H1 (cell line): ENCODE data around the gene IGFBP6. TPM values are rescaled to one million over a fixed set of nuclear protein-coding genes. Genes with fewer than 3 reads are reported as not detected.

ENCODE experiments used
- CTCF ChIA-PET: fragments of 300-600 bp; sonication (Branson Sonifier 250); formaldehyde crosslinking; loops from one replicate; lab custom pipeline; 2021; ENCODE audit not compliant: partially characterized antibody; lab: Charles Lee
- POLR2A ChIA-PET: fragments of 300-600 bp; sonication (Branson Sonifier 250); formaldehyde crosslinking; loops from one replicate; lab custom pipeline; 2021; ENCODE audit warnings: inconsistent platforms; ENCODE audit not compliant: partially characterized antibody; lab: Charles Lee
- DNase-seq, 2 experiments: peaks; one replicate each; pipeline versions ENCODE4 v3.0.0 to v3.0.0-alpha.2; 2010 to 2022; ENCODE audit warnings: low spot score in 2 of 2, low read depth in 1 of 2, mixed read lengths in 1 of 2
- FAIRE-seq: peaks from 2 replicates; lab custom pipeline; 2011; peaks lifted over from hg19 to GRCh38; lab: Jason Lieb, UNC
- H2AFZ ChIP-seq: 2 replicates; pipeline ENCODE4 v1.8.1; 2012; ENCODE audit warnings: low read length, inconsistent platforms
- H2AK5ac ChIP-seq: 2 replicates; pipeline ENCODE4 v1.6.1; 2013; ENCODE audit warnings: low read depth, low read length
- H2BK120ac ChIP-seq: replicated peaks from 2 replicates; pipeline ENCODE3; 2013; ENCODE audit warnings: low read depth, low read length, inconsistent platforms
- H2BK12ac ChIP-seq: 2 replicates; pipeline ENCODE4 v1.6.1; 2013; ENCODE audit warnings: low read depth, low read length
- H2BK15ac ChIP-seq: 2 replicates; pipeline ENCODE4 v1.6.1; 2013; ENCODE audit warnings: low read length
- H2BK20ac ChIP-seq: 2 replicates; pipeline ENCODE4 v1.6.1; 2013; ENCODE audit warnings: low read length
- H2BK5ac ChIP-seq: 2 replicates; pipeline ENCODE4 v1.6.1; 2013; ENCODE audit warnings: low read depth, low read length
- H3K14ac ChIP-seq: 2 replicates; pipeline ENCODE4 v1.6.1; 2013; ENCODE audit warnings: inconsistent platforms; ENCODE audit not compliant: insufficient read length
- H3K18ac ChIP-seq: 2 replicates; pipeline ENCODE4 v1.6.1; 2013; ENCODE audit warnings: low read length; ENCODE audit errors: extremely low read depth
- H3K23ac ChIP-seq: 2 replicates; pipeline ENCODE4 v1.6.1; 2013; ENCODE audit warnings: inconsistent platforms; ENCODE audit not compliant: insufficient read length
- H3K23me2 ChIP-seq: 2 replicates; pipeline ENCODE4 v1.6.1; 2013; ENCODE audit warnings: low read depth, low read length
- H3K27ac ChIP-seq: 2 replicates; pipeline ENCODE4 v1.6.1; 2011; ENCODE audit warnings: low read depth, low read length, inconsistent platforms
- H3K27me3 ChIP-seq, 4 experiments: replicated peaks in 1 of 4; 1 replicate in 1 of 4; 2 replicates in 3 of 4; pipeline versions ENCODE4 v1.6.1 to v1.8.1; 2011 to 2013; ENCODE audit warnings: low read length in 3 of 4, mild to moderate bottlenecking in 3 of 4, inconsistent platforms in 2 of 4, mixed read lengths in 2 of 4, moderate library complexity in 1 of 4; ENCODE audit not compliant: control insufficient read depth in 3 of 4, insufficient read depth in 3 of 4; ENCODE audit errors: extremely low read depth in 1 of 4
- H3K36me3 ChIP-seq, 4 experiments: 2 replicates each; pipeline versions ENCODE4 v1.6.1 to v1.8.1; 2011 to 2013; ENCODE audit warnings: mild to moderate bottlenecking in 4 of 4, low read length in 3 of 4, moderate library complexity in 2 of 4, control low read depth in 1 of 4, inconsistent platforms in 1 of 4; ENCODE audit not compliant: insufficient read depth in 4 of 4, control insufficient read depth in 2 of 4
- H3K4ac ChIP-seq: replicated peaks from 2 replicates; pipeline ENCODE3; 2013; ENCODE audit warnings: low read length, low read depth, mixed read lengths, inconsistent platforms; ENCODE audit not compliant: insufficient read length
- H3K4me1 ChIP-seq, 4 experiments: replicated peaks in 1 of 4; 1 replicate in 1 of 4; 2 replicates in 3 of 4; pipeline versions ENCODE4 v1.6.1 to v1.8.1; 2011 to 2013; ENCODE audit warnings: low read length in 3 of 4, inconsistent platforms in 2 of 4, mixed read lengths in 1 of 4; ENCODE audit not compliant: insufficient read depth in 4 of 4, control insufficient read depth in 3 of 4
- H3K4me2 ChIP-seq, 2 experiments: 2 replicates each; pipeline versions ENCODE4 v1.6.1 to v1.8.1; 2011 to 2013; ENCODE audit warnings: low read depth in 2 of 2, low read length in 2 of 2, control low read depth in 1 of 2, inconsistent platforms in 1 of 2, mild to moderate bottlenecking in 1 of 2; ENCODE audit not compliant: insufficient read depth in 1 of 2
- H3K4me3 ChIP-seq, 4 experiments: fragments of 200-600, 300-600 bp in 1 of 4; sonication (generic), shearing (Covaris generic), sonication (Bioruptor Twin) in 1 of 4; 2 replicates each; pipeline versions ENCODE4 v1.5.1 to v1.8.1; 2011 to 2016; ENCODE audit warnings: low read length in 4 of 4, low read depth in 3 of 4, control low read depth in 2 of 4, inconsistent platforms in 2 of 4, mild to moderate bottlenecking in 2 of 4, mixed read lengths in 1 of 4, moderate library complexity in 1 of 4; ENCODE audit not compliant: insufficient read depth in 2 of 4; ENCODE audit errors: extremely low read depth in 1 of 4
- H3K56ac ChIP-seq: replicated peaks from 2 replicates; pipeline ENCODE3; 2013; ENCODE audit warnings: low read depth, mild to moderate bottlenecking, mixed read lengths, low read length, inconsistent platforms; ENCODE audit not compliant: insufficient read length
- H3K79me1 ChIP-seq: 2 replicates; pipeline ENCODE4 v1.6.1; 2013; ENCODE audit warnings: low read depth, low read length, control low read depth
- H3K79me2 ChIP-seq, 2 experiments: 2 replicates each; pipeline versions ENCODE4 v1.6.1 to v1.8.1; 2012 to 2013; ENCODE audit warnings: low read length in 2 of 2, mild to moderate bottlenecking in 2 of 2, inconsistent platforms in 1 of 2; ENCODE audit not compliant: insufficient read depth in 2 of 2, control insufficient read depth in 1 of 2
- H3K9ac ChIP-seq, 4 experiments: replicated peaks in 1 of 4; 1 replicate in 1 of 4; 2 replicates in 3 of 4; pipeline versions ENCODE4 v1.6.1 to v1.8.1; 2011 to 2013; ENCODE audit warnings: low read depth in 3 of 4, low read length in 3 of 4, control low read depth in 2 of 4, mild to moderate bottlenecking in 2 of 4, moderate library complexity in 2 of 4, inconsistent platforms in 1 of 4; ENCODE audit errors: extremely low read depth in 1 of 4
- H3K9me3 ChIP-seq, 2 experiments: 2 replicates each; pipeline versions ENCODE4 v1.6.1 to v1.8.1; 2012 to 2013; ENCODE audit warnings: mild to moderate bottlenecking in 2 of 2, moderate library complexity in 2 of 2, control low read depth in 1 of 2, inconsistent platforms in 1 of 2, low read depth in 1 of 2, low read length in 1 of 2, mixed read lengths in 1 of 2; ENCODE audit not compliant: insufficient read depth in 2 of 2
- H4K20me1 ChIP-seq, 2 experiments: replicated peaks in 1 of 2; 2 replicates each; pipeline versions ENCODE3 to v1.8.1; 2011 to 2013; ENCODE audit warnings: inconsistent platforms in 2 of 2, low read length in 2 of 2, mild to moderate bottlenecking in 1 of 2; ENCODE audit not compliant: insufficient read depth in 2 of 2, control insufficient read depth in 1 of 2
- H4K5ac ChIP-seq: 2 replicates; pipeline ENCODE4 v1.6.1; 2013; ENCODE audit warnings: low read length, low read depth, mixed read lengths, inconsistent platforms; ENCODE audit not compliant: insufficient read length
- H4K8ac ChIP-seq: 2 replicates; pipeline ENCODE4 v1.8.0; 2013; ENCODE audit warnings: mild to moderate bottlenecking, moderate library complexity, low read length, inconsistent platforms; ENCODE audit not compliant: insufficient read depth; ENCODE audit errors: extremely low read depth
- H4K91ac ChIP-seq: replicated peaks from 2 replicates; pipeline ENCODE3; 2013; ENCODE audit warnings: low read length, mixed read lengths, inconsistent platforms; ENCODE audit not compliant: insufficient read length
- ATF3 ChIP-seq: IDR thresholded peaks from 2 replicates; pipeline ENCODE4 v1.6.1; 2011; ENCODE audit warnings: low read depth, mild to moderate bottlenecking, low read length; ENCODE audit not compliant: insufficient read depth
- CTCF ChIP-seq, 3 experiments: IDR thresholded peaks; 1 replicate in 2 of 3; 2 replicates in 1 of 3; pipeline versions ENCODE4 v1.5.1 to v1.6.1; 2011; ENCODE audit warnings: low read length in 3 of 3, mild to moderate bottlenecking in 3 of 3, inconsistent platforms in 2 of 3, low read depth in 1 of 3, moderate library complexity in 1 of 3; ENCODE audit not compliant: insufficient read depth in 1 of 3; ENCODE audit errors: control extremely low read depth in 1 of 3
- EGR1 ChIP-seq: IDR thresholded peaks from 2 replicates; pipeline ENCODE4 v1.6.1; 2011; ENCODE audit warnings: low read depth, low read length, borderline replicate concordance
- NANOG ChIP-seq: IDR thresholded peaks from 2 replicates; pipeline ENCODE4 v1.6.1; 2011; ENCODE audit warnings: low read length, low read depth, mild to moderate bottlenecking, inconsistent platforms; ENCODE audit not compliant: insufficient read depth, poor library complexity, severe bottlenecking
- SAP30 ChIP-seq: fragments of 300-600 bp; sonication (generic); IDR thresholded peaks from 2 replicates; pipeline ENCODE4 v1.7.1; 2012; ENCODE audit warnings: low read length, moderate library complexity, mild to moderate bottlenecking, inconsistent platforms; ENCODE audit not compliant: insufficient read depth, insufficient replicate concordance
- TAF7 ChIP-seq: optimal IDR thresholded peaks from 2 replicates; pipeline ENCODE3; 2011; ENCODE audit warnings: low read depth, mild to moderate bottlenecking, inconsistent platforms, low read length, moderate library complexity, borderline replicate concordance
- TBP ChIP-seq: IDR thresholded peaks from 2 replicates; pipeline ENCODE4 v1.6.1; 2011; ENCODE audit warnings: low read depth, low read length, improper control_type of control experiment
- WGBS, 2 experiments: shearing (Covaris generic) in 1 of 2; methylation state at CpG; one replicate each; pipeline versions ENCODE4 v1.1.6 to v1.1.7; 2013 to 2015; ENCODE audit warnings: low lambda C conversion rate in 2 of 2, mixed read lengths in 2 of 2, inconsistent platforms in 1 of 2, low coverage in 1 of 2, missing lambda C conversion rate in 1 of 2; ENCODE audit not compliant: insufficient replicate concordance in 2 of 2, insufficient coverage in 1 of 2, insufficient read length in 1 of 2; ENCODE audit errors: extremely low coverage in 1 of 2, missing lambda C conversion rate in 1 of 2; 5-methylcytosine and 5-hydroxymethylcytosine counted together
- polyA plus RNA-seq, 7 experiments: library from polyadenylated mRNA; depleted of rRNA in 3 of 7; stranded (reverse) in 5 of 7; unstranded in 2 of 7; fragments of >200 nt in 5 of 7; fragments of 200-250 nt in 2 of 7; gene quantifications; 1 replicate in 5 of 7; 2 replicates in 1 of 7; 4 replicates in 1 of 7; pipeline versions ENCODE4 v1.2.1 to v1.2.3, GENCODE V29; 2011 to 2013; ENCODE audit warnings: missing spikeins in 2 of 7, mixed read lengths in 2 of 7
- total RNA-seq: library from RNA; stranded (reverse); fragmentation: NEBNext Ultra II Directional; extraction: Animal tissue kit (Norgen Biotek cat#: 25700); gene quantifications from 2 replicates; pipeline ENCODE4 v1.2.1, GENCODE V29; 2021

The IGFBP6 gene
- total and polyA plus RNA-seq, 2 of the 8 experiments (the other 6 are each of a cell fraction or from before 2014, with no cell fraction given) = 13.7 to 14.7 TPM

- H4K20me1 ChIP-seq = no peaks in the 10 kb centered on the region
- no peak overlapping the region; the same call in 1 of the 2 replicates for H2BK12ac ChIP-seq
- H2BK120ac ChIP-seq = no peak overlapping the region
- H3K4ac ChIP-seq = no peak overlapping the region
- H3K4me2 ChIP-seq = no peak overlapping the region
- no peak overlapping the region for H4K5ac ChIP-seq
- H4K8ac ChIP-seq = no peak overlapping the region
- H3K23me2 ChIP-seq = 0 out of 2 replicates have a peak, but pooled peaks cover 3% of the 10 kb centered on the region
- H3K18ac ChIP-seq = no peak overlapping the region
- peaks cover 0 to 2% (median 0%) of the 10 kb centered on the region in 4 experiments; a peak in 2 of 7 replicates for H3K4me1 ChIP-seq
- H2BK15ac ChIP-seq = no peak overlapping the region
- no peak overlapping the region for H2BK20ac ChIP-seq
- H2BK5ac ChIP-seq = no peak overlapping the region
- no peak overlapping the region for H3K23ac ChIP-seq
- H4K91ac ChIP-seq = no peak overlapping the region
- FAIRE-seq (no peak), DNase-seq (peak in 1 of 2 experiments; percentile 38)
- CTCF ChIA-PET = interaction anchor here (1.2 to 2.3 kb wide), 3 partner anchors 12 to 55 kb away, joined by 3 to 7 read pairs (median 4); no protein-coding TSS in a partner anchor
- H3K9me3 ChIP-seq = no peaks in the 10 kb centered on the region
- no peak overlapping the region for H2AK5ac ChIP-seq
- H3K79me1 ChIP-seq = no peaks in the 10 kb centered on the region
- no peaks in the 10 kb centered on the region for H3K27me3 ChIP-seq
- POLR2A ChIA-PET = interaction anchor here (0.7 kb wide), 1 partner anchor 58 kb away, joined by 4 read pairs; no protein-coding TSS in a partner anchor
- H3K14ac ChIP-seq = no peak overlapping the region
- no peak overlapping the region; the same call in 1 of the 2 replicates for H2AFZ ChIP-seq
- H3K79me2 ChIP-seq = no peaks in the 10 kb centered on the region
- no peak overlapping the region for H3K4me3 ChIP-seq
- H3K36me3 ChIP-seq = no peaks in the 10 kb centered on the region
- no peak overlapping the region for H3K56ac ChIP-seq
- no peak overlapping the region for H3K9ac ChIP-seq
- 93% methylated on average over 12 of the region's 12 CpGs; no CpG with 5 or more reads in 1 of the 2 experiments for WGBS, 2 experiments
- H3K27ac ChIP-seq = no peak overlapping the region
- TF ChIP-seq TAF7 = no peak
- TF ChIP-seq CTCF (IDR thresholded peaks at IDR 0.05; ENCODE audit: control extremely low read depth in 1 of 3, insufficient read depth in 1 of 3, low read depth in 1 of 3, low read length in 3 of 3) = no peak
- TF ChIP-seq EGR1 = no peak
- TF ChIP-seq NANOG = no peak
- TF ChIP-seq ATF3 = no peak
- no peak for TF ChIP-seq TBP
- TF ChIP-seq SAP30 = no peak
Observed at GRCh38 chr12:53120685-53121525, 23.4 kb downstream of the IGFBP6 start.
